Activated CD8-positive, alpha-beta memory T cell treated with anti-CD3 and anti-CD28 coated beads for 4 hours (primary cell): ENCODE results near the gene ESPN.

Source experiments
- DNase-seq, 2 donors: peaks; one replicate each; pipeline ENCODE4 v3.0.0-alpha.2; 2020; ENCODE audit warnings: low read depth in 2 of 2

Gene ESPN

GRCh38 chr1:6464514-6464836, 39.9 kb downstream of the ESPN start:
- DNase-seq: no peak

DNA sequence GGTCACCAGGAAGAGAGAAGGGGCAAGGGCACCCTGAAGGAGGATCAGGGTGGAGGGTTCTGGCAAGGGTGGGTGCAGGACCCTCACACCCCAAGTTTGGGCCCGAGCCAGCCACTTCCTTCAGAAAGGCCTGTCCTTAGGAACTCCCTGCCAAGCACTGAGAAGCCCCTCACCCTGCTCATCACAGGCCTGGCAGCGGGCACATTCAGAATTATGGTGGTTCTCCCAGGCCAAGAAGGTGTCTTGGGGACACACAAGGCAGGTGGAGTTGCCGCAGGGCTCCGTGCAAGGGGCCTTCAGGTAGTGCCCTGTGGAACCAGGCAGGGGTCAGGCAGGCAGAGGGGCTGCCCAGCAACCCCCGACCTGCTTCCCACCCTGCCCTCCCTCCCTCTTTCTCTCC, 40.3 kb downstream of the ESPN start:
- DNase-seq: no peak

DNA sequence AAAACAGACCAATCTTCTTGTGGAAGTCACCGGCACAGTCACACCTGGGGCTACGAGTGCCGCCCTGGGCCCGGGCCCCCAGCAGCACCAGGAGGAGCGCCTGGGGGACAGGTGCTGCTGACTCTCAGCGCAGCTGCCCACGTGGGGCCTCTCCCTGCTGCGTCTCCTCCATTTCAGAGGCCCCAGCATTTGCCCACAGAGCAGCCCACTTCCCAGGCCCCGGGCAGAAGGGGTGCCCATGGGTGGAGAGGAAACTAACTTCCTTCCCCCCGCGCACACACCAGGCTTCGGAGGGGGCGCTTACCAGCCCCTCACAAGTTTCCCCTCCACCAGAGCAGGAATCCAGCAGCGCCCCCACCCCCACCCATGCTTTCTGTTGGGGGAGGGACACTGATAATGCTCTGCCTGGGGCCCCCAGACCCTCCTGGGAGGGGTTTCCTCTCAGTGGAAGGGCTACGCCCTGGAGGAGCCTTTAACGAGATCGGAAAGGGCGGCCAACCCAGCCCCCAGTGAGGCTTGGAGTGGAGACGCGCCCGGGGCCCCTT, 41.0 kb downstream of the ESPN start:
- DNase-seq: no peak

DNA sequence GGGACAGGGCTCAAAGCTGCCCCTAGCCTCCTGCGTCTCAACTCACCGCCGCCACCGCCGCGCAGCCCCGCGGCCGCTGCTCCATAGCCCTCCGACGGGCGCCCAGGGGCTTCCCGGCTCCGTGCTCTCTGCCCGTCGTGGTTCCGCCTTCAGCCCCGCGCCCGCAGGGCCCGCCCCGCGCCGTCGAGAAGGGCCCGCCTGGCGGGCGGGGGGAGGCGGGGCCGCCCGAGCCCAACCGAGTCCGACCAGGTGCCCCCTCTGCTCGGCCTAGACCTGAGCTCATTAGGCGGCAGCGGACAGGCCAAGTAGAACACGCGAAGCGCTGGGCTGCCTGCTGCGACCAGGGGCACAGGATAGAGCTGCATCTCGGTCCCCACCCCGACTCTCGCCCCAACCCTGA, 41.4 kb downstream of the ESPN start, which contains the start of gene TNFRSF25:
TNFRSF25 (minus strand) TSS at position 151 of the 400 bp plus-strand sequence; CDS start at position 85, 66 bp downstream.
- no peak for DNase-seq

- no peak for DNase-seq
Measured at GRCh38 chr1:6466751-6467150, 42.2 kb downstream of the ESPN start.

DNA sequence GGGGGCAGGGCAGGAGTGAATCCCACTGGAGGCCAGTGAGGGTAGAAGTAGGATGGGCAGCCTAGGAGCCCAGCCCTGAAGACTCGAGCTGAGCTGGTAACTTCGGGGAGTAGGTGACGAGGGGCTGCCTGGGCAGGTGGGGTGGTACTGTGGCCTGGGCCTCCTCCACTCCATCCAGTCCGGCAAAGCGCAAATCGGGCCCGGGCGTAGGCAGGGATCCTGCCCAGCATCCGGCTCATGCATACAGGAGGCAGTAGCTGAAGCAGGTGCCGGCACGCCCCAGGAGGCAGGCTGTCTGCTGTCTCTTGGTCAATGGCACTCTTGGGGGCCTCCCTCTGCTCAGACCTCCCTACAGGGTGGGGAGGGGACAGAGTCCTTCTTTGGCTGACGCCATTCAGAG, 42.6 kb downstream of the ESPN start:
- no peak for DNase-seq

- no peak for DNase-seq
Measured at GRCh38 chr1:6467744-6468688, 43.4 kb downstream of the ESPN start.

- no peak for DNase-seq
Measured at GRCh38 chr1:6468729-6469461, 44.3 kb downstream of the ESPN start.

GRCh38 chr1:6470132-6471085, 45.8 kb downstream of the ESPN start:
- no peak for DNase-seq

GRCh38 chr1:6471086-6471969, 46.8 kb downstream of the ESPN start:
- DNase-seq: no peak

DNA sequence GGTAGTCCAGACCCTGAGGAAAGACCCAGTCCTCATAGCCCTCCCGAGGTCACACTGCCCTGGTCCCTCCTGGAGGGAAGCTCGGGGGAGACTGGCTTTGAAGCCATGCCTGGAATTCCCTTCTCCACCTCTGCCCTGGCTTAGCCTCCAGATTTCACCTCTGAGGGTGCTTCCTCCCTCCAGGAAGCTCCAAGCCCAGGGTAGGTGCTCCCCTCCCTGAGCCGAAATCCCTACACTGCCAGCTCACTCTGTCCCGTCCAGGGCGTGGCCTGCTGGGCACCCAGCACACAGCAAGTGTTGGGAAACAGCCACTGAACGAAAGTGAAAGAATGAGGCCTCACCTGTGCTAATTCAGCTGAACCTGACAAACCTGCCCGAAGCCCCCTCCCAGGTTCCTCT, 47.4 kb downstream of the ESPN start:
- no peak for DNase-seq

- no peak for DNase-seq
Measured at GRCh38 chr1:6472391-6472790, 47.8 kb downstream of the ESPN start.

DNA sequence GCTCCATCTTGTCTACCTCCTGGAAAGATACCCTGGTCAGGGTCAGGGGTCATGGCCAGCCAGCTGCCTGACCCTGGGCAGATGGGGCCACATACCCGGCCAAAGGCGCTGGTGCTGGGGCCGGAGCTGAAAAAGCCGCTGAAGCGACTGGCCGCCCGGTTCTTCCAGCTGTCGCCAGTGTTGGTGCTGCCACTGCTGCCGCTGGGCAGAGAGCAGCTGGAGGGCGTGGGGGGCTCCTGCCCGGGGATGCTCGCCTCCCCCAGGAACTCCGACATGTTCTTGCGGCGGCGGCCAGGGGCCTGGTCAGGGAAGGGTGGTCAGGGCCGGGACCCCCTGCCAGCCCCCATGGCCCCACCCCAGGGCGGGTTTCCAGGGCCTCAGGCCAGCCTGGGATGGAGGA, 48.6 kb downstream of the ESPN start:
- no peak for DNase-seq

- no peak for DNase-seq
Measured at GRCh38 chr1:6473974-6474814, 49.6 kb downstream of the ESPN start.

- no peak for DNase-seq
Measured at GRCh38 chr1:6474815-6475282, 50.3 kb downstream of the ESPN start.

DNA sequence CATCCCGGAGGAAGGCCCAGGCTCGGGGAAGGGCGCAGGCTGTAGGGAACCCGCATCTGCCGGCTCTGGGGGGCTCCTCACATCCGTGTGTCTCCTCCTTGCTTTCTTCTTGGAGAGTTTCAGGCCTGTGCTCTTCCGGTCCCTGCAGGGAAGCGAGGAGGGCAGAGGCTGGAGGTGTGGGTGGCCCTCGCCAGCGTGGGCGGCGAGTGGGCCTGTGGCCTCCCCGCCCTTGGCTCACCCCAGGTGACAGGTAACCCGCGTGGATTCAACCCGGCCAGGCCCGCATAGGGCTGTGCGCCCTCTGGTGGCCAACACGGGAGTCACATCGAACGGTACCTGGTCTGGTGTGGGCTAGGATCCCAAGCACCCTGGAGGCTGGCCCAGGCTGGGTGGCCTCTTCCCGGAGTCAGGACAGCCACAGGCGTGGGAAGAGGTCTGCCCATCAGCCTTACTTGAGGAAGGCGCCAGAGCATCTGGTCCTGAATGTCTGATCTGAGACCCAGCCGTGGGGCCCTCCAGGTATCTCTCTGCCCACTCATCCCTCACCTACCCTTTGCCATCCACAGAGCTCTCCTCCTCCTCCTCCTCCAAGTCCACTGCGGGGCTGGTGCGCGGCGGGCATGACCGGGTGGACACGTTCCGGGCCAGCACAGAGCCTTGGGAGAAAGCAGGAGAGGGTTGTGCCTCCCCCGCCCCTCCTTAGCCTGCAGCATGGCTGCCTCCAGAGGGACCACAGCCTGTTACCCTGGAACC, 51.0 kb downstream of the ESPN start:
- DNase-seq: peak; percentile 56 to 67

GRCh38 chr1:6476483-6476882, 51.9 kb downstream of the ESPN start:
- DNase-seq: no peak

DNA sequence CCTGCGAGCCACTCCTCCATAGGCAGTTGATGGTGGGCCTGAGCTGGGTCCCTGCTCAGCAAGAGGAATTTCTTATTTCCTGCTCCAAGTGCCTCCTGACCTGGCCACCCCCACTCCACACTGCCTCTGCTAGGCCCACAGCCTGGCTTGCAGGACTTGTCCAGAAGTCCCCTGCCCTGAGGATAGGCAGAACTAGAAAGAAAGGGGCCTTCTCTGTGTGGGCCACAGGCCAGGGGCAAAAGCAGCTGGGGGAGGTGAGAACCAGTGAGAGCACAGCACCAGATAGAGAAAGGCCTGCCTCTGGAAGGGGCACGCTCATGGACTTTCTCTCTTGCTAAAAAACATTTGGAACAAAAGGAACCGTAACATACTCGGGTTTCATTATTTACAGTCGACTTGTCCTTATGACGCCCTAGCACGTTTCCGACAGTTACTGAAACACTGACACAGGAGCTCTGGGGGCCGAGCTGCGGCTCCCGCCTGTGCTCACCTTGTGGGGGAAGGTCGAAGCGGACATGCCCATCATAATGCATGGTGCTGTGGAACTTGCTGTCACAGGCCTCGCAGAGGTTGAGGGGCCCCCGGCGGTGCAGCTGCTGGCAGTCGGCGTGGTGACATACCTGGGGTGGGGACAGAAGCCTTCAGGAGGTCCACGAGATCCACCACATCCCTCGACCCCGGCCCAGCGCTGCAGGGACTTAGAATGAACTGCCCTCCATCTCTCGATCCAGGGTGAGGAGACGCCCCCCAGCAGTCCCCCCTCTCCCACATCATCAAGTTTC, 52.7 kb downstream of the ESPN start:
- DNase-seq: no peak
